ENCODE results near the gene HIPK2. TPM values are rescaled to one million over a fixed set of nuclear protein-coding genes. Genes with fewer than 3 reads are reported as not detected.

The HIPK2 gene
- total RNA-seq, 4 donors from 2014 or later: 16.6 to 60.2 (median 35.1) TPM

- no peak overlapping the region for H3K4me3 ChIP-seq
- no peak for TF ChIP-seq CTCF (IDR thresholded peaks at IDR 0.05)
- TF ChIP-seq POLR2A (IDR thresholded peaks at IDR 0.05): no peak
- H3K9me3 ChIP-seq: no peaks in the 10 kb centered on the region
- DNase-seq: no peak
- H3K4me1 ChIP-seq: no peaks in the 10 kb centered on the region
- peaks cover 0 to 75% (median 0%) of the 10 kb centered on the region in 3 donors for H3K36me3 ChIP-seq
- H3K27me3 ChIP-seq: no peaks in the 10 kb centered on the region
- no peak overlapping the region for H3K27ac ChIP-seq
Measured at GRCh38 chr7:139582671-139583155, 195.1 kb downstream of the HIPK2 start.

- H3K4me1 ChIP-seq: no peaks in the 10 kb centered on the region
- H3K27ac ChIP-seq: no peak overlapping the region
- DNase-seq: no peak
- no peaks in the 10 kb centered on the region for H3K27me3 ChIP-seq
- no peak overlapping the region for H3K4me3 ChIP-seq
- H3K36me3 ChIP-seq: peaks cover 0 to 76% (median 0%) of the 10 kb centered on the region in 3 donors
- no peaks in the 10 kb centered on the region for H3K9me3 ChIP-seq
- TF ChIP-seq POLR2A (IDR thresholded peaks at IDR 0.05) (no peak), CTCF (IDR thresholded peaks at IDR 0.05) (no peak)
Measured at GRCh38 chr7:139582130-139582650, 195.6 kb downstream of the HIPK2 start.

GRCh38 chr7:139580435-139580834, 197.4 kb downstream of the HIPK2 start:
- Histone ChIP-seq H3K4me3 (no peak overlapping the region), H3K27ac (no peak overlapping the region), H3K9me3 (no peaks in the 10 kb centered on the region), H3K4me1 (no peaks in the 10 kb centered on the region), H3K36me3 (peaks cover 0 to 73% (median 0%) of the 10 kb centered on the region in 3 donors), H3K27me3 (no peaks in the 10 kb centered on the region)
- no peak for DNase-seq
- TF ChIP-seq POLR2A (IDR thresholded peaks at IDR 0.05) (no peak), CTCF (IDR thresholded peaks at IDR 0.05) (no peak)

- H3K36me3 ChIP-seq: peaks cover 0 to 71% (median 0%) of the 10 kb centered on the region in 3 donors
- no peak overlapping the region for H3K4me3 ChIP-seq
- H3K4me1 ChIP-seq: no peaks in the 10 kb centered on the region
- no peaks in the 10 kb centered on the region for H3K9me3 ChIP-seq
- TF ChIP-seq CTCF (IDR thresholded peaks at IDR 0.05) (no peak), POLR2A (IDR thresholded peaks at IDR 0.05) (no peak)
- no peaks in the 10 kb centered on the region for H3K27me3 ChIP-seq
- H3K27ac ChIP-seq: no peak overlapping the region
- DNase-seq: no peak
Measured at GRCh38 chr7:139576179-139576973, 201.4 kb downstream of the HIPK2 start.

DNA sequence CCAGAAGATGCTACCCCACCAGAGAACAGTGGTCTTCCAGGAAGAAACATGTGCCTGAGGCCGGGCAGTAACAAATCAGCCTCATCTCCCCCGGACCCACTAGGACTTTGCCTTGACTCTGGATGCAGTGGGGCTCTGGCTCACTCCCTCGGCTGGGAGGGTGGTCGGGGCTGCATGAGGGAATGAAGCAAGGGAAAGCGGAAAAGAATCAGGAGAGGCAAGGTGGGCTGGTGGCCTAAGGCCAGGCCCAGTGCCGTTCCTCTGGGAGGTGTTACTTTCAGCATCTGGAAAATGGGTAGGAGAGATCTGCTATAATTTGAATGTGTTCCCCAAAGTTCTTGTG, 202.5 kb downstream of the HIPK2 start:
- Histone ChIP-seq H3K4me3 (no peak overlapping the region), H3K4me1 (no peaks in the 10 kb centered on the region), H3K27me3 (no peaks in the 10 kb centered on the region), H3K9me3 (no peaks in the 10 kb centered on the region), H3K27ac (no peak overlapping the region), H3K36me3 (peaks cover 0 to 61% (median 0%) of the 10 kb centered on the region in 3 donors)
- no peak for DNase-seq
- TF ChIP-seq CTCF (IDR thresholded peaks at IDR 0.05) (no peak), POLR2A (IDR thresholded peaks at IDR 0.05) (no peak)
